DOHH2 (cell line): ENCODE data around the gene EFCAB13.

Experiments
- EZH2phosphoT487 ChIP-seq: fragments of 200-600 bp; sonication (generic); IDR thresholded peaks from 2 replicates; pipeline ENCODE4 v1.6.1; 2017; ENCODE audit warnings: borderline replicate concordance, mild to moderate bottlenecking, antibody characterized with exemption, low read length, moderate library complexity, mixed read lengths
- TF ChIP-seq, protein P1 (sequence below): fragments of 200-600 bp; sonication (generic); IDR thresholded peaks from one replicate; pipeline ENCODE4 v1.5.1; 2014; ENCODE audit warnings: antibody characterized with exemption, mild to moderate bottlenecking, low read depth, low read length; ENCODE audit not compliant: poor library complexity, severe bottlenecking

DNA sequence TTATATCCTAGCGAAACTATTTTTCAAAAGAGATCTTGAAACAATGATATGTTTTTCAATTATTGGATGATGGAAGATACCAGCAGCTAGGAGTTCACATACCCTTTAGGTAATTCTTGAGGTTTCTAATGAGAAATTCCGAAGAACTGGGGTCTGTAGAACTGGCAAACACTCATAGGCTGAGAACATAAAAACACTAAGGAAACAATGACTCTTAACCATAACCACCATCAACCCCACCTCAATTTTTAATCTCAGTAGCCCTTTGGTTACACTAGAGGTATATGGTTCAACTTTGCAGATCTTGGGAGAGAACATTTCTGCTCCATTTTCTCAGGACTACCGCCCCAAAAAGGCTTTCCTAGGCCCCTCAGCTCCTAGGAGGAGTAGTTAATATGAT, 141.4 kb downstream of the EFCAB13 start:
- TF ChIP-seq, protein P1, sequence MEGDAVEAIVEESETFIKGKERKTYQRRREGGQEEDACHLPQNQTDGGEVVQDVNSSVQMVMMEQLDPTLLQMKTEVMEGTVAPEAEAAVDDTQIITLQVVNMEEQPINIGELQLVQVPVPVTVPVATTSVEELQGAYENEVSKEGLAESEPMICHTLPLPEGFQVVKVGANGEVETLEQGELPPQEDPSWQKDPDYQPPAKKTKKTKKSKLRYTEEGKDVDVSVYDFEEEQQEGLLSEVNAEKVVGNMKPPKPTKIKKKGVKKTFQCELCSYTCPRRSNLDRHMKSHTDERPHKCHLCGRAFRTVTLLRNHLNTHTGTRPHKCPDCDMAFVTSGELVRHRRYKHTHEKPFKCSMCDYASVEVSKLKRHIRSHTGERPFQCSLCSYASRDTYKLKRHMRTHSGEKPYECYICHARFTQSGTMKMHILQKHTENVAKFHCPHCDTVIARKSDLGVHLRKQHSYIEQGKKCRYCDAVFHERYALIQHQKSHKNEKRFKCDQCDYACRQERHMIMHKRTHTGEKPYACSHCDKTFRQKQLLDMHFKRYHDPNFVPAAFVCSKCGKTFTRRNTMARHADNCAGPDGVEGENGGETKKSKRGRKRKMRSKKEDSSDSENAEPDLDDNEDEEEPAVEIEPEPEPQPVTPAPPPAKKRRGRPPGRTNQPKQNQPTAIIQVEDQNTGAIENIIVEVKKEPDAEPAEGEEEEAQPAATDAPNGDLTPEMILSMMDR = no peak
- no peak for TF ChIP-seq EZH2phosphoT487
